Limb (tissue), 2 donors: ENCODE measurements around the gene MID1.

ENCODE experiments used
- DNase-seq, 2 donors: peaks; one replicate each; pipeline ENCODE4 v3.0.0-alpha.2; 2016; ENCODE audit errors: extremely low spot score in 2 of 2

Gene MID1

GRCh38 chrX:10576777-10577447, 43.5 kb downstream of the MID1 start:
- no peak for DNase-seq

GRCh38 chrX:10576186-10576585, 44.2 kb downstream of the MID1 start:
- no peak for DNase-seq

GRCh38 chrX:10574663-10575062, 45.7 kb downstream of the MID1 start:
- no peak for DNase-seq

GRCh38 chrX:10571260-10571659, 49.1 kb downstream of the MID1 start:
- no peak for DNase-seq

- no peak for DNase-seq
Measured at GRCh38 chrX:10570601-10571000, 49.8 kb downstream of the MID1 start.

- DNase-seq = no peak
Measured at GRCh38 chrX:10569946-10570345, 50.4 kb downstream of the MID1 start.

GRCh38 chrX:10568428-10568827, 52.0 kb downstream of the MID1 start:
- DNase-seq = no peak

- DNase-seq = no peak
Measured at GRCh38 chrX:10567136-10567535, 53.2 kb downstream of the MID1 start.

- DNase-seq = no peak
Measured at GRCh38 chrX:10566716-10567097, 53.7 kb downstream of the MID1 start.

GRCh38 chrX:10564484-10564883, 55.9 kb downstream of the MID1 start:
- no peak for DNase-seq

- DNase-seq = no peak
Measured at GRCh38 chrX:10557166-10557565, 63.2 kb downstream of the MID1 start.

- DNase-seq = no peak
Measured at GRCh38 chrX:10556405-10556804, 64.0 kb downstream of the MID1 start.

- DNase-seq = no peak
Measured at GRCh38 chrX:10555846-10556245, 64.5 kb downstream of the MID1 start.

- DNase-seq = no peak
Measured at GRCh38 chrX:10554612-10555270, 65.6 kb downstream of the MID1 start.

- no peak for DNase-seq
Measured at GRCh38 chrX:10549280-10549679, 71.1 kb downstream of the MID1 start.

GRCh38 chrX:10548688-10549087, 71.7 kb downstream of the MID1 start:
- DNase-seq = no peak

GRCh38 chrX:10545882-10546281, 74.5 kb downstream of the MID1 start:
- DNase-seq = no peak

GRCh38 chrX:10542586-10542985, 77.8 kb downstream of the MID1 start:
- no peak for DNase-seq

GRCh38 chrX:10538831-10539230, 81.6 kb downstream of the MID1 start:
- DNase-seq = no peak

GRCh38 chrX:10537308-10537707, 83.1 kb downstream of the MID1 start:
- DNase-seq = no peak

- DNase-seq = no peak
Measured at GRCh38 chrX:10536744-10537143, 83.6 kb downstream of the MID1 start.

GRCh38 chrX:10534611-10535010, 85.8 kb downstream of the MID1 start:
- no peak for DNase-seq

GRCh38 chrX:10533696-10534365, 86.6 kb downstream of the MID1 start:
- no peak for DNase-seq
